Measurements from ENCODE around the gene GNAS-AS1.
"Not testable (repeated sequence)": the region's sequence is repeated elsewhere in the genome, so short reads cannot be mapped to it uniquely, and the experiment has no call there.

Gene GNAS-AS1

DNA sequence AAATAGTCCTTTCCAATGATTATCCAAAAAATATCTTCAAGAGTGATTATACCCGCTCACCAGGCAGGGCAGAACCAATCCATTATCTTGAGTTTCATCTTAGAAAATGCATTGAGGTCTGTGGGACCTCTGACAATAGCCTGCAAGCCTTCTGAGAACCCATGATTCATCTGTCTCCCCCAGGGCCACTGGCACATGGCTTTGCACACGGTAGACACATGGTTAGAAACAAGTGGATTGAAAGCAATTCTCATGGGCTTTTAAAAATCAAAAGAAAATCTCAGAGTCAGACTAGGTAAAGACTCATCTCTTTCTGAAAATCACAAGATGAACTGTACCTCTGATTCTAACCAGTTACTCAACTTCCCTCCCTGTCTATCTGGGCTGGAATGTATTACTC is 15.5 kb downstream of the GNAS-AS1 start:
- DNase-seq (ENCODE audit: low read depth): no peak

DNA sequence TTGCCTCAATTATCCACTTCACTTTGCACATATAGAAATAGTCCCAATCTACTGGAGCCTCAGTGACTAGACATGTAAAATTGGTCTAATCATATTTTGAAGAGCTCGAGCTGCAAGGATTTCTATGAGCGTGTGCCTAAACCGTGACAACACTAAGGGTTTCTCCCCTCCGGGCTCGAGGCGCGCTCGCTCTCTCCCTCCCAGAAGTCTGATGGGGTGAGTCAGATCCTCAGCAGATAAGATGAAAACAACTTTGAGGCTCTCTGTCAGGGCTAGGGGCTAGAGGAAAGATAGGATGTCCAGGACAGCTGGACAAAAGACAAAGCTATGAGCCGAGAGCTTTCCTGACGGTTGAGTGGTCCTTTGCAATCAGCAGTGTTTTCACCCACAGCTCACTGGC is 16.8 kb downstream of the GNAS-AS1 start:
- no peak for DNase-seq (ENCODE audit: low read depth)

DNA sequence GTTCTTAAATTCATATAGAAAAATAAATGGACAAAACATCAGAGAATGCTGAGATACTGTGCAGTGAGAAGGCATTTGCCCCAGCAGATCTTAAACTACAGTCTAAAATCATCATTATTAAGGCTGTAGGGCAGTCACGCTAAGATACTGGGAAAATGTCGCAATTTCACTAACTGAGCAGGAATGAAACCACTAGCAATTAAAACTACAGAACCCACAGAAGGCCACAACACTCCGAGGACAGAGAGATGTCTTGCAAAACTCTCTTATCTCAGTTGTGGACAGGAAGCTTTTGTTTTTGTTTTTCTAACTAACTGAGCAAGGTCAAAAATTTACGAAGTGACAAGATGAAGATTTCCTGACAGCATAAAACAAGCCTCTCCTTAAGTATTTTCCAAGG is 18.2 kb downstream of the GNAS-AS1 start:
- no peak for DNase-seq (ENCODE audit: low read depth)

DNA sequence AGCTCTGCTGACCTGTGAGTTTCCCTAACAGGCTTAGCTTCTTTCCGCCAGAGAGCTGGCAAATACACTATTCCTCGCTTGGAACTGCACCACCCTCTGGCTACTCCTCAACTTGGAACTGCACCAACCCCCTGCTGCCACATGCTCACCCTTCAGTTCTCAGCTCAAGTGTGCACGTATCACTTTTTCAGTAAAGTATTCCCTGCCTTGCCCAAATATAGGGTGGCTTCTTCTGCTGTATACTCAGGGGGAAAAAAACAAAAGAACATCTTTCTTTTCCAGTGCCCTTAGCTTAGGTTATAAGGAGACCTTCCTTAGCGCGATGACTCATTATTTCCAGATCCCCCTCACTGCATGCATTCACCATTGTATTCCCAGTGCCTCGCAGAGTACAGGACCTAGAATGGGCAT is 21.2 kb downstream of the GNAS-AS1 start:
- no peak for DNase-seq (ENCODE audit: low read depth)

DNA sequence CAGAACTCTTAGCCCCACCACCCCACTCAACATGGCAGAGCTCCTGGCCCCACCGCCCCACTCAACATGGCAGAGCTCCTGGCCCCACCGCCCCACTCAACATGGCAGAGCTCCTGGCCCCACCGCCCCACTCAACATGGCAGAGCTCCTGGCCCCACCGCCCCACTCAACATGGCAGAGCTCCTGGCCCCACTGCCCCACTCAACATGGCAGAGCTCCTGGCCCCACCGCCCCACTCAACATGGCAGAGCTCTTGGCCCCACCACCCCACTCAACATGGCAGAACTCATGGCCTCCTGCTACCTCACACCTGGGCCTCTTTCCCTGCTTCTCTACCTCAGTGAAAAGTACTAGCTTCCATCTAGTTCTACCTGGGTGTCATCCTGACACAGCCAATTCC is 21.9 kb downstream of the GNAS-AS1 start:
- not testable (repeated sequence) for DNase-seq (ENCODE audit: low read depth)

DNA sequence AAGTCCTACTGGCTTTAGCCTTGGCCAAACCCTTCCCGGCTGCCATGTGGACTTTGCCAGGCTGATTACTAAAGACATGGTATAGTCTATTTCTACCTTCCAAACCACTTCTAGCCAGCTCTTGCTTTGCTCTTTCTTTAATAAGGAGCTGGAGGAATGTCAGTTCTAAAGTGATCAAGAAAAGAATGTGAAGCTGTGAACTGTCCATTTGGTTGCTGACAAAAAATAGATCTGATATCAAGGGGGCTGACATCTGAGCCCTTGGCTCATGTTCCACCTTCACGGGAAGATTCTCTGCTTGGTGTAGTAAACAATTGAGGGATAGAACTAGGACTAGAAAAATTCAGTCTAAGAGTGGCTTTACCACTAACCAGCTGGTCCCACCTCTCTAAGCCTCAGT is 22.6 kb downstream of the GNAS-AS1 start:
- DNase-seq (ENCODE audit: low read depth): no peak

DNA sequence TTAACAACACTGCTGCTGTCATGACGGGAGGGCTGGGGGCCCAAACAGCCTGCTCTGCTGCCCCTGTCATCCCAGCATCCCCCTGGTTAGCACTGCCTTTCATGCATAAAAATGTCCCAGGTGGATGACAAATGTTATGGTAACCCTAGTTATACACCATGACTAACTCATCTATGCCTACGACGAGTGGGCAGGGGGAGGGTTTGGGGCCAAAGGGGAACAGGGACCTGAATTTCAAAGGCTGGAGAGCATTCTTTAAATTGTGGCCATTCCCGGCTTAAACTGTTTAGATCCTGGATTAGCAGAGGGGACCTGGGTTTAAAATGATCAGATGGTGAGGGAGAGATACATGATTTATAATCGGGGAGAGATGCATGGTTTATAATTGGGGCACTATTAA is 24.4 kb downstream of the GNAS-AS1 start:
- DNase-seq (ENCODE audit: low read depth): no peak

DNA sequence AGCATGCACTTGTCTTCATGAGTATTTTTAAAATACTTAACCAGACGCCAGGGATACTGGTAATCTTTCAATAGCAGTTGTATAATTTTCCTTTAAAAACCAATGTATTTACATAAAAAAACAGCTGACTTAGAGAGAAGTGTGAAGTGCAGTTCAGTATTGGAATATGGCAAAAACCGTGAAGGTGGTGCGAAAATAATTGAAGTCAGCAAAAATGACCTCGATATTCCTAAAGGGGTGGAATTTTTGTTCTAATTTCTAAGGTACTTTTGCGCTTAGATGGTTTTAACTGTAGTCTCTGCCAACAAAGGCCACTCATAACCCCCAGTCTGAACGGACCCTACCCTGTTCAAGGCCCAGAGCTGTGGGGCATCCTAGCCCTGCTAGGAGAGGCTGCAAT is 25.3 kb downstream of the GNAS-AS1 start:
- DNase-seq (ENCODE audit: low read depth): no peak

DNA sequence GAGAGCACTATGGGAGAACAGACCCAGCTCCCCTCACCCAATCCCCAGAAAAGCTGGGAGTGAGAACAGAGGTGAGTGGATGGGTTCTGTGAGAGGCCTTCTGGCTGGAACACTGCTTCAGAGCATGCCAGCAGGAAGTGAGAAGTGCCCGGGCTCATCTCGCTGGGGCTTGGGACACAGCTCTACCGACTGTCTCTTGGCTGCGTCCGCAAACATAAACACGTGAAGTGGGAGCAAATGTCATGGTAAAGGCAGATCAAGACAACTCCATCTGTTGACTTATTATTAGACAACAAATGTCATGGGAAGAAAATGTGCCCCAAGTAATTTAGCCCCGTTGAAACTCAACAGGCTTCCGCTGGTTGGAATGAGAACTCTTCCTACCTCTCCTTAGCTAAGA is 25.9 kb downstream of the GNAS-AS1 start:
- DNase-seq (ENCODE audit: low read depth): no peak

DNA sequence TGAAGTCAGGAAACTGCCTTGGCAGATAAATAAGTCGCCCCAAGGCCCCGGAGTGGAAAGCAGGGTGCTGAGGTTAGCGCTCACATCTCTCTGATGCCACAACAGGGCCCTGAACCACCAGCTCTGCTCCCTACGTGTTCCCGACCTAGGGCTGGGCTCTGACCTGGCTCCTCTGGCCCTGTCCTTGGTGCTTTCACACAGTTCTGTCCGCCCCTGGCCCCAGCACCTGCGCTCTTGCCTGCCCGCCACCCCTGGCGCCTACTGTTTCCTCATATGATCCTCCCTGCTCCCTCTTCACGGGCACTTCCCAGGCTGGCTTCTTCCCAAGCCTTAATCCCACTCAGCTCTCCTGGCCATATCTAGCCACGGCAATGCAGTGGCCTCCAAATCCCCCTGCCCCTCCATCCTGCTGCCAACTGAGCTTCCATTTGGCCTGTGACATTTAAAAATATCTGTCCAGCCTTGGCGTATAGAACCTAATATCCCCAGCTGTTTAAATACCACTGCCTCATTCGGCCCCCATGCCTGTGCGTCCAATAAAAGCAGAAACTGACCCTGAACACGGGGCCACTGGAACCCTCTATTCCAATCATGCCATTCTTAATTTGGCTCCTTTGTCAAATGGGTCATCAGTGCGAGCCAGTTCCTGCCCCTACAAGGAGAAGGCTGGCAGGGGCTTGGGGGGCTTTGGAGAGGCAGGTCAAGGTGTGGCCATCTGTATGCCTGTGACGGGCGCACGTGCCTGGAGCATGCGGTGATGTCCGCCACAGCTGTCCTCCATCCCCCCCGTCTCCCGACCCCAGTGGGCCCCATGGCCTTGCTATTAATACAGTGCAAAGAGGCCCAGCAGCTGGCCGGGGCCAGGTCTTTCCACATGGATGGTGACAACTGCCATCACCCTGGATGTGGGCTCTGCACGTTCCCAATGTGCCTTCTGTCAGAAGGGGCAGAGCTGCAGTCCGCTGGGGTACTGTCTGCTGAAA is 27.7 kb downstream of the GNAS-AS1 start:
- DNase-seq (ENCODE audit: low read depth): no peak

DNA sequence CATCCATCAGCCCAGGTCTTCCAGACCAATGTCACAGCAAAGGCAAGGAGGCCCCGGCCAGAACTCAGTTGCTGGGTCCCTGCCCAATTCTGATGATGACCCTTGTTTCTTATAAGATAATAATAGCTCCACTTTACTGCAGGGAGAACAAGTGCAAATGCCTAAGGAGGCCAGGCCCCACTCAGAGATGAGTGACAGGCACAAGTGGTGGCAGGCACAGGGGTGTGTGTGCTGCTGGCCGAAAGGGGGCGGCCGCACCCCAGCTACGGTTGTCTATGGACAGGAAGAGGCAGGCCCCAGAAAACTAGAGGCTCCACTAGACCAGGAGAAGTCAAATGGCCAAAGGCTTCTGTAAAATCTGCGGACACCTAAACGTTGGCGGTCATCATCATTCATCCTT is 28.6 kb downstream of the GNAS-AS1 start:
- no peak for DNase-seq (ENCODE audit: low read depth)

DNA sequence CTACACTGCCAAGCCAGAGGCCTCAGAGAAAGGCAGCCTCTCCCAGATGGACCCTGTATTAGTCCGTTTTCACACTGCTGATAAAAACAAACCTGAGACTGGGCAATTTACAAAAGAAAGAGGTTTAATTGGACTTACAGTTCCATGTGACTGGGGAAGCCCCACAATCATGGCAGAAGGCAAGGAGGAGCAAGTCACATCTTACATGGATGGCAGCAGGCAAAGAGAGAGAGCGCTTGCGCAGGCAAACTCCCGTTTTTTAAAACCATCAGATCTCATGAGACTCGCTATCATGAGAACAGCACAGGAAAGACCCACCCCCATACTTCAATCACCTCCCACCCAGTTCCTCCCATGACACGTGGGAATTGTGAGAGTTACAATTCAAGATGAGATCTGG is 30.2 kb downstream of the GNAS-AS1 start:
- DNase-seq (ENCODE audit: low read depth): not testable (repeated sequence)

DNA sequence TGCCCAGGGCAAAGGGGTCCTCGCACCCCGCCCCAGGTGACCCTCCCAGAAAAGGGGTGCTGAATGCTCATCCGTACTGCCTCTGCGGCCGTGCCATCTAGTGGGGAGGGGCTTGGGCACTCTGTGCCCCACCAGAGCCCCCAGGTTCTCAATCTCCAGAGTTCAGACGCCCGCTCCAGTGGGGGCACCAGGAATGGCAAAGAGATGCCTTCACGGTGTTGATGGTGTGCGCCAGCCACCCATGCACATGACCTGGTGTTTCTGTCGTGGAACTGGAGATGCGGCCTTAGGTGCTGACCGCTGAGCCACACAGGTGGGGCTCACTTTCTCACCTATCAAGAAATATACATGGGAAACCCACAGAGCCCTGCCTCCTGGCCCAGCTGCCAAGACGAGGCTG is 30.8 kb downstream of the GNAS-AS1 start:
- DNase-seq (ENCODE audit: low read depth): no peak

DNA sequence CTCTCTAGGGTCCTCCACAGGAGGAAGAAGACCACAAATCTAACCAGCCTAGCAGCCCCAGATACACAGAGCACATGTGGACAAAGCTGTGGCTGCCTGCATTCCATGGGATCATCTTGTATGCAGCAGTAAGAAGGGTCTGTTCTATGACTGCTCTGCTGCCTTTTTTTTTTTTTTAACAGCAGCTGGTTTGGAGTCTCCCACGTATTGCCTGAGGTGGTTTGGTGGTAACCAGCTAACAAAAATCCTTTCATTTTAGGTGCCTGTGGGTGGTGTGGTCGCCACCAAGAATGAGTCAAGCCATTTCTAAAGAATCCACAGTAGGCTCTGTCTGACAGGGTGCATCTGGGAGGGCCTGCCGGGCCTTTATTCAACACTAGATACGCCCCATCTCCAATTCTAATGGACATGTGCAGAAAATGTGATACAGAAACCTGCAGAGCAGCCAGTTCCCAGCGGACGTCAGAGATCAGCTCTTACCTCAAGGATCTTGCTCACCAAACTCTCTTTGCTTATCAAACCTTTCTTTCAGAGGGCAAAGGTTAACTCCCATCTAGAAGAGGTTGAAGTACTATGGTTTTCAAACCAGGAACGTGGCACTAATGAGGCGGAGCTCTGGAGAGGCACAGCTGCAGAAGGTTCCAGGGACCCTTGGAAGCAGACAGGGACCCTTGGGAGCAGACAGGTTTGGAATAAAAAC is 32.0 kb downstream of the GNAS-AS1 start:
- no peak for DNase-seq (ENCODE audit: low read depth)

DNA sequence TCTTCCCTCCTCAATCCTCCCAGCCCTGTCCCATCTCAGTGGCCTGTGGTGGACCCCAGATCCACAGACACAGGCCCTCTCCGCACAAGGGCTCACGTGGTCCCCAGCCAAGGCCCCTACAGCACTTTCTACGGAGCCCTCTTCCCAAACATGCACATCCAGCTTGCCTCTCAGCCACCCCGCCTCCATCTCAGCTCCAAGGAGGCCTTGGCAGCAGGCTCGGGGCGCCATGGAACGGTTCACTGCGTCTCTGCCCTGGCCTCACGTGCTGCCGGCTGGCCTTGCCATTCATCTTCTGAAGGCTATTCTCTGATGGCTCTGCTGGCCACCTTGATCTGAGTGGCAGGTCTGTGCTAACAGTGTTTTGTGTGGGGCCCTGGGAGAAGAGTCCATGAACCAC is 33.0 kb downstream of the GNAS-AS1 start:
- DNase-seq (ENCODE audit: low read depth): no peak

DNA sequence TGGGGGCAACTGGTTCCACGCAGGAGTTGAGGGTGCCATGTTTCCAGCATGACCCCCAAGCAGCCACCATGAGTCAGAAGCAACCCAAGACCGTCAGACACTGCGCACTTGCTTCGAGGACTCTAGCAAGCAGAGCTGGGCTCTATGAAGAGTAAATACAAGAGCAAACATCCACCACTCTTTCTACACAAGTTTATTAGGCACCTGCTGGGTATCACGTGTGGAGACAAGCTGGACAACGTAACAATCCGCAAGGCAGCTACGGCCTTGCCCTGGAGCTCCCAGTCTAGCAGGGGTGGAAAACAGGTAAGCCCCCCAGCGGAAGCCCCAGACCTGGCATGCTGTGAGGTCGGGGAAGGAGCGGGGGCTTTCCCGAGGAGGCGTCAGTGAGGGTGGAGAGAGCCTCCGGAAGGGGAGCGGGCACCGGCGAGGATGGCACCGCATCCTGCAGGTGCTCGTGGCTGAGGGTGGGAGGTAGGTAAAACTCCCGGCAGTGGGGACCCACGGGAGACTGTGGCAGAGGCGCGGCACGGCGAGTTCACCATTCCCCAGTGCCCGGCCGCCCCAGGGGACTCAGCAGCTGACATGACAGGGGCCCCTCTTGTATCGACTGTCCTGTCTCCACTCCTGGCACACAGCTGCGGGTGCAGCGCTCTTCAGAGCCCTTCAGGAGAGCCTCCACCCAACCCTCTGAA is 33.6 kb downstream of the GNAS-AS1 start:
- DNase-seq (ENCODE audit: low read depth): no peak

DNA sequence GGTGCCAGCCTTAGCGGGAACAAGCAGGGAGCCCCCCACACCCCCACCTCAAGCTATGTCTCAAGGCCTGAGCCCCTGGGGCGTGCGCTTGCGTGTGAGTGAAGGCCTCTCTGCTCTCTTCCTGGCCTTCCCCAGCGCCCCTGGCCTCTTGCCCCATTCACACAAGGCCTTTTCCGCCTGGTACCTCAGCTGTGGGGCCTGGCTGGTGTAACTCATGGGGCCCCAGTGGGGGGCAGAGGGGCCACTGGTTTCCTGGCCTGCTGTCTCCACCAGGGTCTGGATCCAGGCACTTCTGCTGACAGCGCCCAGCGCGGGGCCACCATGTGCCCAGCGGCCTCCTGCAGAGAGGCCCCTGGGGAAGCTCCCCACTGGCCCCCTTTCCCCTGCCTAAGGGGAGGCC is 34.7 kb downstream of the GNAS-AS1 start:
- DNase-seq (ENCODE audit: low read depth): no peak

DNA sequence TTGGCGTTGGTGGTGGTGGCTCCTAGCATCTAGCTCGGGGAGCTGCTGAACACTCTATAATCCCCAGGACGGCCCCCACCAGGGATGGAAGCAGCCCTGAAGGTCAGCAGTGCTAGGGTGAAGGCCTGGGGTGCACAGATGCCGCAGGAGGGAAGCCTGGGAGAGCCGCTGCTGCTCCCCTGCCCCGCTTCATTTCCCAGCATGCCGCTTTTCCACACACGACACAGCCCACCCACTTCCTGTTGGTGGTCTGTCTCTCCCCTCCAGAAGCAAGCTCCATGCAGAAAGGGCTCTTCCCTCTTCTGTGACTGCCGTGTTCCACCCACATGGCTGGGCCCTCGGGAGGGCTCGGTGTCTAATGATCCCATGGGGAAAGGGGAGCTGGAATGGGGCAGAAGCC is 35.3 kb downstream of the GNAS-AS1 start:
- DNase-seq (ENCODE audit: low read depth): no peak

DNA sequence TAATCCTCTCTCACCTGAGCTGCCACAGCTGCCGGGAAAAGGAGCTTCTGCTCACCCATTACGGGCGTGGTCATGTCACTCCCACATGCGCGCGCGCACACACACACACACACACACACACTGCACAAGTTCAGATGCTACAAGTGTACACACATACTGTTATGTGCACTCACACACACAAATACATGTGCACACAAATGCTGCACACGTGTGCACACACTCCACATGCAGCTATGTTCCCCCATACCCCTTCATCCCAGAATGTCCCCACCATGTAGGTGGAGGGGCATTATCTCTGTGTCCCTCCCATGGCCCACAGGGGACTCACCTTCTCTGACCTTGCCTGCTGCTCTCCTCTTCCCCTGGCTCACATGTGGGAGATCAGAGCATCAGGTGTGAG is 37.3 kb downstream of the GNAS-AS1 start:
- DNase-seq (ENCODE audit: low read depth): no peak

DNA sequence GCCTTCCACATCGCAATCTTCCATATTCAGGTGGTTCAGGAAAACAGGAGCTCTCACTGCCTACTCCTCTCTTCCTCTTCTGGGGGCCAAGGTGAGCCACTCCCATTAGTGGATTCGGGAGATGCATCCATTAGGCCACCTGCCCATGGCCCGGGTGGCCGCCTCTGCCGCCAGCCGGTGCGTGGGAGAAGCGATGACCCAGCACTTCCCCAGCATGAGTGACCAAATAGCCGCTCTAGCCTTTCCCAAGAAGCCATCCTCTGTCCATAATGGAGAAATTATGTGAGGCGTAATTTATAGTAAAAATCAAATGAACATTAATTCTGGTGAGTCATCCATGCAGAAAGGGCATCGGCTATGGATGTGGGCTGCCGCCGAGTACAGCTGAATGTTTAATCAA is 39.4 kb downstream of the GNAS-AS1 start:
- no peak for DNase-seq (ENCODE audit: low read depth)

DNA sequence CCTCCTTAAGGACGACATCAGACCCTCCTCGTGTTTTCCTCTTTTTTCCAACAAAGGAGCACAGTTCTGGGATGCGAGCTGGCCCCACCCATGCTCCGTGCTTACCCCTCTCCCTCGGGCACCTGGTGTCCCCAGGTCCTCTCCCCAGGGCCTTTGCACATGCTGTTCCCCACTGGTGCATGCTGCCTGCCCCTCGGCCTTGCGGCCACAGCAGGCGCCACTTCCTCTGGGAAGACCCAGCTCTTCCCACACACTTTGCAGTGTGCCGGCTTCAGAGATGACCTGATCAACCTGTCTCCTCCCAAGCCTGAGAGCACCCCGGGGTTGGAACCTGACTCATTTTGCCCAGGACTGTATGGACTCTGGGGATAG is 39.8 kb downstream of the GNAS-AS1 start:
- DNase-seq (ENCODE audit: low read depth): no peak

DNA sequence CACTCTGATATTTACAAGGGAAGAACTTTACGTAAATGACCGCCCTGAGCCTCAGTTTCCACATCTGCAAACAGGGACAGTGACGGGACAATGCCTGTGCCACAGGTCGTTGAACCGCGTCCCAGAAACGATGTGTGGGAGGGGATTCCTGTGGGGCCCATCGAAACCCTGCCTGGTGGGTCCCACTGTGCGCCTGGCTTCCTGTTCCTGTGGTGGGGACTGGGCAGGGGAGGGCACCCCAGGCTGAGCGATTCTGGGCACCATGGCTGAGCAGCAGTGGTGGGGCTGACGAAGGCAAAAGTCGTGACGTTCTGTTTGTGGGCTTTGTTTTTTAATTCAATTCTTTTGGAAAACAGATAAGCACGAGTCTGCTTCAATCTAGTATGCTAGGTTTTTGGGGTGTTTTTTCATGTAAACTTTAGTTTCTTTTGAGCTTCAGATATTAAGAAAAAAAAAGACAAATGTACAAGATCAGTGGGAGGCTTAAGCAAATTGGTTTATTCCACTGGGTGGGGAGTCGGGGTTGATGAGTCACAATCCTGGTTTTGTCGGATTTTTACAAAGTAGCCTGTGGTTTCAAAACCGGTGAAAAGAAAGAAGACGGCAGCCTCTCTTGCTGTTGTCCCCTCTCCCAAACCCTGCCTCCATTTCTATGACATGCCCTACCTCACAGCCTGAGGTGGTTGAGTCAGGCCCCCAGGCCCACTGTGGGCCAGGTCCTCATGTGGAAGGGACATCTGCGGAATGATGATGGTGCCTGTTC is 40.4 kb downstream of the GNAS-AS1 start:
- DNase-seq (ENCODE audit: low read depth): no peak
